Right lobe of liver (tissue), 4 donors: ENCODE results near the gene PVR.

Experiments used
- CTCF ChIP-seq, 4 donors: fragments of 200-600 bp in 3 of 4; fragments of 450-650 bp in 1 of 4; IDR thresholded peaks; one replicate each; pipeline versions ENCODE4 v1.5.1 to v1.8.0; 2016 to 2022; ENCODE audit warnings: antibody characterized with exemption in 4 of 4, mild to moderate bottlenecking in 2 of 4
- POLR2A ChIP-seq: fragments of 450-650 bp; IDR thresholded peaks from one replicate; pipeline ENCODE4 v1.6.1; 2017; ENCODE audit warnings: antibody characterized with exemption, mild to moderate bottlenecking
- donor health status: DM: no; HTN: no; CAD: no.
- donor health status: DM: no; HTN: no; CAD: no.
- donor health status: DM: no; HTN: yes; CAD: no.

- no peak for TF ChIP-seq POLR2A
- no peak for TF ChIP-seq CTCF (IDR thresholded peaks at IDR 0.05)
Observed at GRCh38 chr19:44698492-44699201, 54.9 kb downstream of the PVR start, which contains the start of gene CEACAM16.
